ENCODE measurements around the gene BIRC7. TPM values are rescaled to one million over a fixed set of nuclear protein-coding genes. Genes with fewer than 3 reads are reported as not detected.

BIRC7 gene, protein sequence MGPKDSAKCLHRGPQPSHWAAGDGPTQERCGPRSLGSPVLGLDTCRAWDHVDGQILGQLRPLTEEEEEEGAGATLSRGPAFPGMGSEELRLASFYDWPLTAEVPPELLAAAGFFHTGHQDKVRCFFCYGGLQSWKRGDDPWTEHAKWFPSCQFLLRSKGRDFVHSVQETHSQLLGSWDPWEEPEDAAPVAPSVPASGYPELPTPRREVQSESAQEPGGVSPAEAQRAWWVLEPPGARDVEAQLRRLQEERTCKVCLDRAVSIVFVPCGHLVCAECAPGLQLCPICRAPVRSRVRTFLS
- total RNA-seq: 1 to 10 TPM; 5.1 to 5.3 TPM

DNA sequence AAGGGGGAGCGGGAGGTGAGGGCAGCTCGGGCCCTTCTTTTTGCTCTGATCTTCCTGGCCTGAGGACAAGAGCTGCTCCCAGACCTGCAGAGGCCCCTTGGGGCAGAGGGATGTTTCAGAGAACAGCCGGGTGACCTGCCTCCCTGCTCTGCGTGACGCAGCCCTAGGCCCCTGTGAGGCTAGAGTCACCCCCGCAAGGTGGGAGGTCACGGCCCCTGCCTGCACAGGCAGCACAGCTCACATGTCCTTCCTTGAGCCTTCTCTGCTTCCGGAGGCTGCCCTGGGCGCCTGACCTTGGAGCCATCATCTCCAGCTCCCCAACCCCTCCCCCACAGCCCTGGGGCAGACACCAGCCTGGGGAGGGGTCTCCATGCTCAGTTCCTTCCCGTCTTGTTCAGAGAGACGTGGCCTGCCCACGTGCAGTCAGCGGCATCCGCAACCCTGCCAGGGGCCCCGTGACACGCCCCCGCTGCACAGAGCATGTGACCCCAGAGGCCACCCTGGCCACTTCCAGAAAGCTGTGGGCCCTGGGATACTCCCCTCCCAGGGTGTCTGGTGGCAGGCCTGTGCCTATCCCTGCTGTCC lies at the start of gene BIRC7:
TSS of gene BIRC7 (plus strand) at position 507 of the 585 bp plus-strand sequence. CDS start 192 bp downstream, outside the sequence.
- ChIA-PET CTCF (interaction anchor here (1.2 to 7.8 kb wide), 7 partner anchors 10 to 55 kb away, joined by 3 to 95 read pairs (median 9); no protein-coding TSS in a partner anchor), POLR2A (interaction anchor here (1.0 to 1.7 kb wide), 4 partner anchors 16 to 20 kb away, joined by 3 to 4 read pairs (median 4); no protein-coding TSS in a partner anchor)
- ATAC-seq: peak; percentile 79

DNA sequence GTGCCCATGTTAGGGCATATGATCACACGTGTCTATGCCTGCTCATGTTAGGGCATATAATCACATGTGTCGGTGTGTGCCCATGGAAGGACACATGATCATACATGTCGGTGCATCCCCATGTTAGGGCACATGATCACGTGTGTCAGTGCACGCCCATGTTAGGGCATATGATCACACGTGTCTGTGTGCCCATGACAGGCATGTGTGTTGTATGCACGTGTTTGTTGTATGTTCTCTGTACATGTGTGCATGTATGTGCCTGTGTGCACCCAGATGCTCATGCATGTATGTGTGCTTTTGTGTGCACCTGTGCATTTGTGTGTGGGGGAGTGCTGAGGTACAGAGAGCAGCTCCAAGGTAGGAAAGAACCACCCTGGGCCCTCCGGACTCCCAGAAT lies 49.6 kb upstream of the BIRC7 start:
- no peaks in the 10 kb centered on the region for H3K4me1 Mint-ChIP-seq (ENCODE audit: low read depth)
- H3K9me3 Mint-ChIP-seq: no peaks in the 10 kb centered on the region
- intact Hi-C loops (cut with micrococcal nuclease): no loop called here
- peaks cover 8% of the 10 kb centered on the region for H3K27me3 Mint-ChIP-seq
- DNase-seq (no peak), ATAC-seq (no peak)
- H3K36me3 Mint-ChIP-seq (ENCODE audit: low read depth): no peaks in the 10 kb centered on the region
- POLR2A ChIA-PET: no interaction called here
- H3K27ac Mint-ChIP-seq: no peak overlapping the region
- TF ChIP-seq, protein P1, sequence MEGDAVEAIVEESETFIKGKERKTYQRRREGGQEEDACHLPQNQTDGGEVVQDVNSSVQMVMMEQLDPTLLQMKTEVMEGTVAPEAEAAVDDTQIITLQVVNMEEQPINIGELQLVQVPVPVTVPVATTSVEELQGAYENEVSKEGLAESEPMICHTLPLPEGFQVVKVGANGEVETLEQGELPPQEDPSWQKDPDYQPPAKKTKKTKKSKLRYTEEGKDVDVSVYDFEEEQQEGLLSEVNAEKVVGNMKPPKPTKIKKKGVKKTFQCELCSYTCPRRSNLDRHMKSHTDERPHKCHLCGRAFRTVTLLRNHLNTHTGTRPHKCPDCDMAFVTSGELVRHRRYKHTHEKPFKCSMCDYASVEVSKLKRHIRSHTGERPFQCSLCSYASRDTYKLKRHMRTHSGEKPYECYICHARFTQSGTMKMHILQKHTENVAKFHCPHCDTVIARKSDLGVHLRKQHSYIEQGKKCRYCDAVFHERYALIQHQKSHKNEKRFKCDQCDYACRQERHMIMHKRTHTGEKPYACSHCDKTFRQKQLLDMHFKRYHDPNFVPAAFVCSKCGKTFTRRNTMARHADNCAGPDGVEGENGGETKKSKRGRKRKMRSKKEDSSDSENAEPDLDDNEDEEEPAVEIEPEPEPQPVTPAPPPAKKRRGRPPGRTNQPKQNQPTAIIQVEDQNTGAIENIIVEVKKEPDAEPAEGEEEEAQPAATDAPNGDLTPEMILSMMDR (IDR thresholded peaks at IDR 0.05): no peak
- CTCF ChIA-PET: no interaction called here
- H3K4me3 Mint-ChIP-seq: no peak overlapping the region

More for the DNA sequence above, at the start of gene BIRC7:
- intact Hi-C loops (cut with micrococcal nuclease): no loop called here
- TF ChIP-seq, protein P1 (IDR thresholded peaks at IDR 0.05): no peak
- Mint-ChIP-seq H3K36me3 (ENCODE audit: low read depth) (no peaks in the 10 kb centered on the region), H3K4me1 (ENCODE audit: low read depth) (peaks cover 8% of the 10 kb centered on the region), H3K27me3 (peaks cover 15% of the 10 kb centered on the region), H3K9me3 (no peaks in the 10 kb centered on the region), H3K4me3 (peak within 1 kb of the TSS; percentile 52), H3K27ac (peak within 1 kb of the TSS; percentile 79)
- DNase-seq: peak; percentile 76

DNA sequence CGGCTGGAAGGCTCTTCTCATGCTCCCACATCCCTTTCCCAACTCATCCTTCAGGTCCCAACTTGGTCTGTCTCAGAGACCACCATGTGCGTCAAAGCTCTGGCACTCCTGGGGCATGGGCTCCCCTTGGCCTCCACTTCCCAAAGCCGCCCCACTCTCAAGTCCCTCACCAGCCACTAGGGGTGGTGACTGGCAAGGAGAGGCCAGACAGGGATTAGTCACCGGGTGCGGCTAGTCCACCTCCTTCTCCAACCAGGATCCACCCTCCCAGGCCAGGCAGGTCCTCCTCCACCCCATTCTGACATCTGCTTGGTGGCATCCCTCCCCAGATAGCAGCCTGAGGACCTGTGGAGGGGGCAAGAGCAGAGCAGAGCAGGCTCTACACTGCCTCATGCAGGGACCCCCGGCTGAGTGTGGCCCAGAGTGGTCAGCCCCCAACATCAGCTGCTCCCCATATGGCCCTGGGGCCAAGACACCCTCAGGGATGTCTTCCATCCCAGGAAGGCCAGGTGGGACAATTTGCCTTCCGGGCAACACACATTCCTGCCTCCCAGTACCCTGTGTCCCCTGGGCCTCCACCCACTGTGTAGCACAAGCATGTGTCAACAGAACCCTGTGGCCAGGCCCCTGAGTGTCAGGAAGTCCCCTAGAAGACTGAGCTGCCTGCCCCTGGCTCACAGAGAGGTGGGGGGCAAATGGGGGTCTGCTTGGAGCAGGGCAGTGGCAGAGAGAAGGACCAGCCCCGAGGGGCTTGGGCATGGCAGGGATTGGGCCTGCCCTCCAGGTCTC lies 49.0 kb upstream of the BIRC7 start:
- no peaks in the 10 kb centered on the region for H3K4me1 Mint-ChIP-seq (ENCODE audit: low read depth)
- DNase-seq (no peak), ATAC-seq (no peak)
- CTCF ChIA-PET: no interaction called here
- TF ChIP-seq, protein P1 (IDR thresholded peaks at IDR 0.05): no peak
- POLR2A ChIA-PET: interaction anchor here (0.8 kb wide), 1 partner anchor 223 kb away, joined by 3 read pairs; no protein-coding TSS in a partner anchor
- intact Hi-C loops (cut with micrococcal nuclease): no loop called here
- no peak overlapping the region for H3K27ac Mint-ChIP-seq
- no peaks in the 10 kb centered on the region for H3K36me3 Mint-ChIP-seq (ENCODE audit: low read depth)
- H3K4me3 Mint-ChIP-seq: no peak overlapping the region
- H3K27me3 Mint-ChIP-seq: peaks cover 4% of the 10 kb centered on the region
- H3K9me3 Mint-ChIP-seq: no peaks in the 10 kb centered on the region

DNA sequence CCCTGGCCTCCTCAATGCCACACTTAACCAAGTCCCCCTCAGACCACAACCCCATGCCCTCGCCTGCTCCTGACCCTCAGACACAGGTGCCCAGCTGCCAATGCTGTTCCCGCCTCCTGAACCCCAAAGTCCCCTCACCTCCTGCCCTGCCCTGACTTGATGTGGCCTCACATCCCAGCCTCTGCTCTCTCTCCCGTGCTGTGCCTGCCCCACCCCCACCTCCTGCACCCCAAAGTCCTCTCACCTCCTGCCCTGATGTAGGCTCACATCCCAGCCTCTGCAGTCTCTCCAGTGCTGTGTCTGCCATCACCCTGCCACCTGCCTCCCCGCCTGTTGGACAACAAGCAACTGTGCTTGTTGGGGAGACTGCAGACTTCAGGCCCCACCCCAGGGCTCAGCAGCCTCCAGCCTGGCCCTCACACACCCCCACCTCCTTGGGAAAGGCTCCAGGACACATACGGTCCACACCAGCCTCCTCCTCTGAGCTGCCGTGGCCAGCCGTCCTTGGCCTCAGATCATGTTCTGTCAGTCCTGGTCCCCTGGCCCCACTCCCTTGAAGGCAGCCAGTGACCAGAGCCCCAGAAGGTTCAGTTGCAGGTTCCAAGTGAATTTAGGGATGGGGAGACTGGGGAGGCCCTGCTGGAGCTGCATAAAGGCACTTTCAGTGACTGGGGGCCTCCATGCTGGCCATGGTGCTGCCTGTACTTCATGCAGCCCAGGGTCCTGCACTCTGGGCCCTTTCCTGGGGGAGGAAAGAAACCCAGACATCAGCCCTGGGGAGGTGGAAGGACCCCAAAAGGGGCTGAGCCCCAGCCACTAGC lies 48.2 kb upstream of the BIRC7 start:
- Mint-ChIP-seq H3K9me3 (no peaks in the 10 kb centered on the region), H3K27me3 (no peaks in the 10 kb centered on the region), H3K27ac (no peak overlapping the region), H3K4me3 (no peak overlapping the region), H3K36me3 (ENCODE audit: low read depth) (no peaks in the 10 kb centered on the region), H3K4me1 (ENCODE audit: low read depth) (no peaks in the 10 kb centered on the region)
- intact Hi-C loops (cut with micrococcal nuclease): no loop called here
- ChIA-PET CTCF (no interaction called here), POLR2A (interaction anchor here (0.8 kb wide), 1 partner anchor 224 kb away, joined by 3 read pairs; no protein-coding TSS in a partner anchor)
- TF ChIP-seq, protein P1 (IDR thresholded peaks at IDR 0.05): no peak
- no peak for ATAC-seq
- no peak for DNase-seq

All from activated CD8-positive, alpha-beta T cell treated with anti-CD3 and anti-CD28 coated beads for 36 hours (primary cell).